Muscle layer of colon (tissue), 2 donors: ENCODE data around the gene NANOS2.

Source experiments
- H3K27ac ChIP-seq: one replicate; pipeline ENCODE4 v1.7.0; 2013; ENCODE audit warnings: low read depth, mild to moderate bottlenecking, low read length, moderate library complexity
- H3K27me3 ChIP-seq, 2 donors: one replicate each; pipeline ENCODE4 v1.7.0; 2013; ENCODE audit warnings: low read length in 2 of 2, mild to moderate bottlenecking in 2 of 2; ENCODE audit not compliant: insufficient read depth in 2 of 2, control insufficient read depth in 1 of 2
- H3K36me3 ChIP-seq: one replicate; pipeline ENCODE4 v1.7.0; 2013; ENCODE audit warnings: mild to moderate bottlenecking, low read length; ENCODE audit not compliant: insufficient read depth
- H3K4me1 ChIP-seq: one replicate; pipeline ENCODE4 v1.7.0; 2013; ENCODE audit warnings: mild to moderate bottlenecking, low read length; ENCODE audit not compliant: insufficient read depth
- H3K4me3 ChIP-seq, 2 donors: one replicate each; pipeline ENCODE4 v1.7.0; 2013; ENCODE audit warnings: low read length in 2 of 2, low read depth in 1 of 2, mild to moderate bottlenecking in 1 of 2, moderate library complexity in 1 of 2
- H3K9ac ChIP-seq: one replicate; pipeline ENCODE4 v1.7.0; 2013; ENCODE audit warnings: low read length
- H3K9me3 ChIP-seq: one replicate; pipeline ENCODE4 v1.7.0; 2013; ENCODE audit warnings: mild to moderate bottlenecking, low read length
- donor health status: abdominal sarcoma.
- donor health status: Adenocarcinoma of cecum.

The NANOS2 gene

GRCh38 chr19:45887200-45887710 is 27.3 kb downstream of the NANOS2 start:
- no peaks in the 10 kb centered on the region for H3K27me3 ChIP-seq
- peak overlapping the region; percentile 94 for H3K9ac ChIP-seq
- no peaks in the 10 kb centered on the region for H3K9me3 ChIP-seq
- peak overlapping the region; percentile 89 for H3K27ac ChIP-seq
- H3K4me1 ChIP-seq: peaks cover 32% of the 10 kb centered on the region
- H3K4me3 ChIP-seq: peak overlapping the region; percentile 55 to 84
- no peaks in the 10 kb centered on the region for H3K36me3 ChIP-seq

- peak overlapping the region; percentile 89 for H3K27ac ChIP-seq
- peak overlapping the region; percentile 77 to 84 for H3K4me3 ChIP-seq
- H3K27me3 ChIP-seq: no peaks in the 10 kb centered on the region
- H3K36me3 ChIP-seq: no peaks in the 10 kb centered on the region
- H3K9ac ChIP-seq: peak overlapping the region; percentile 94
- peaks cover 33% of the 10 kb centered on the region for H3K4me1 ChIP-seq
- H3K9me3 ChIP-seq: no peaks in the 10 kb centered on the region
Observed at GRCh38 chr19:45886427-45887199, 28.0 kb downstream of the NANOS2 start.

GRCh38 chr19:45885556-45886426 is 28.8 kb downstream of the NANOS2 start, which contains the start of gene IRF2BP1:
TSS of gene IRF2BP1 (minus strand) at chr19:45886141. CDS start at chr19:45885774, 367 bp downstream.
- Histone ChIP-seq H3K4me3 (peak within 1 kb of the TSS; percentile 77 to 84), H3K36me3 (no peaks in the 10 kb centered on the region), H3K9me3 (no peaks in the 10 kb centered on the region), H3K9ac (peak within 1 kb of the TSS; percentile 94), H3K27me3 (no peaks in the 10 kb centered on the region), H3K27ac (peak within 1 kb of the TSS; percentile 89), H3K4me1 (peaks cover 33% of the 10 kb centered on the region)

DNA sequence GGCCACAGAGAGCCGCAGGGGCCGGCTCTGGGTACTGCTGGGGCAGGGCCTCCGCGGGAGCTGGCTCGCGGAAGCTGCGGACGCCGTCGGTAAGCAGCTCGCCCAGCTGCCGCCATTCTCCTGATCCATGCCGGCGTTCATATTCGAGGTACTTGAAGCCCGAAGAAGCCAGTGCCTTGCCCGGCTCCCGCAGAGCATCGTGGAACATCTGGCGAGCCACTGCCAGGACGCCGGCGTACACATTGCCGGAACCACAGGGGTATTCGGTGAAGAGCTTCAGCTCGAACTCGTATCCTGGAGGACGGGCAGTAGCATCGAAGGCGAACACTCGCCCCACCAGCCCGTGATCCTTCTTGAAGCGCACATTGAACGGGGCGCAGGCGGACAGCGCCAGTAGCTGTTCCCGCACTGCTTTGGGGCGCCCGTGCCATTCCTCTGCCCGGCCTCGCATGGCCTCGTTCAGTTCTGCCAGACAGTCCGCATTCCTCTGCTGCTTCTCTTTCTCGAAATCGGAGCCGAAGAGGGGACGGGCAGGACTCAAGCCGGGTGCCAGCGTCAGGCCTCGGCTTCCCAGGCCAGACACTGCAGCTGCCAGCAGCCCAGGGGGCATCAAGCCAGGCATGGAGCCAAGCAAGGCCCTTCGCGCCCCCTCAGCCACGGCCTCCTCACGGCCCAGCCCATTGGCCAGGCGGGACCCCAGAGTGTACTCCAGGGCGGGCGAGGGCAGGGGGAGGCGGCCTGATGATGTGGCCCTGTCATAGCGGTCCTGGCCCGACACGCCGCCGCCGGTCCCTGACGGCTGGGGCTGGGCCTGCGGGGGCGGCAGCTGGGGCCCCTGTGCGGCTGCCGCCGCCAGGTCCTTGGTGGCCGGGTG is 29.7 kb downstream of the NANOS2 start:
- no peak overlapping the region for H3K9ac ChIP-seq
- H3K9me3 ChIP-seq: no peaks in the 10 kb centered on the region
- no peaks in the 10 kb centered on the region for H3K27me3 ChIP-seq
- H3K4me1 ChIP-seq: peaks cover 33% of the 10 kb centered on the region
- H3K36me3 ChIP-seq: no peaks in the 10 kb centered on the region
- peak overlapping the region; percentile 77 to 84 for H3K4me3 ChIP-seq
- peak overlapping the region; percentile 89 for H3K27ac ChIP-seq

DNA sequence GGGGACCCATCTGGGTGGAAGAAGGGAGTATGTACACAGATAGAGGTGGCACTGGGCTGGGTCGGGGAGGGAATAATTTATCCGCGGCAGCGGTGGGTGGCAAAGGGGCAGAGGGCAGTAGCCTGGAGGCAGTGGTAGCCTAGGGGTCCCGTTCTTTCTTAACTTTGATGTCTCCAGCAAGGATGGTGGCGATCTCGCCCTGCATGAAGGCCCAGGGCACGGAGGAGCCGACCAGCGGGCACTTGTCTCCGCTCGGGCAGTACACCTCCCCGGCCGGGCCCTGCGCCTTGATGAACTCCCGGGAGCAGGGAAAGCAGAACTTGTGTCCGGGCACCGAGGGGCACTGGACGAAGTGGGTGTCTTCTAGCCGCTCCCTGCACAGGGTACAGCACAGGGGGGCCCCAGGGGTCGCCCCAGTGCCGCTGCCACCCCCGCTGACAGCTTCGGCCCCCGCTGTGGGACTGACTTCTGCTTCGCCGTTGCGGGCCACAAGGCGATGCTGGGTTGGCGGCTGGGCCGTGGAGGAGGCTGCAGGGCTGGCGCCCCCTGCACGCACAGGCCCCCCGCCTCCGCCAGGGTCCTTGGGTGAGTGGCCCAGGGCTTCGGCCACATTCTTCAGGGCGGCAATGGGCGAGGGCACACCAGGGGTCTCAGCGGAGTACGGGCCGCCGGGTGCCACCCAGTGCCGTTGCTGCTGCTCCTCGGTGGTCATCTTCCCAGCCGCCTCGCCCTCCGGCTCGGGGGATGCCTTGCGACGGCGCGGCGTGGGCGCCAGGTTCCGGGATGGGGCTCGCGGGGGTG is 30.5 kb downstream of the NANOS2 start:
- H3K4me1 ChIP-seq: peaks cover 33% of the 10 kb centered on the region
- no peak overlapping the region for H3K9ac ChIP-seq
- H3K27ac ChIP-seq: no peak overlapping the region
- H3K36me3 ChIP-seq: no peaks in the 10 kb centered on the region
- peak overlapping the region in 1 of 2 donors; percentile 23 for H3K4me3 ChIP-seq
- peaks cover 0 to under 1% of the 10 kb centered on the region in 2 donors for H3K27me3 ChIP-seq
- no peaks in the 10 kb centered on the region for H3K9me3 ChIP-seq

GRCh38 chr19:45883586-45883880 is 31.0 kb downstream of the NANOS2 start:
- Histone ChIP-seq H3K4me3 (peak overlapping the region in 1 of 2 donors; percentile 23), H3K4me1 (peaks cover 33% of the 10 kb centered on the region), H3K27me3 (peaks cover 0 to 5% of the 10 kb centered on the region in 2 donors)

DNA sequence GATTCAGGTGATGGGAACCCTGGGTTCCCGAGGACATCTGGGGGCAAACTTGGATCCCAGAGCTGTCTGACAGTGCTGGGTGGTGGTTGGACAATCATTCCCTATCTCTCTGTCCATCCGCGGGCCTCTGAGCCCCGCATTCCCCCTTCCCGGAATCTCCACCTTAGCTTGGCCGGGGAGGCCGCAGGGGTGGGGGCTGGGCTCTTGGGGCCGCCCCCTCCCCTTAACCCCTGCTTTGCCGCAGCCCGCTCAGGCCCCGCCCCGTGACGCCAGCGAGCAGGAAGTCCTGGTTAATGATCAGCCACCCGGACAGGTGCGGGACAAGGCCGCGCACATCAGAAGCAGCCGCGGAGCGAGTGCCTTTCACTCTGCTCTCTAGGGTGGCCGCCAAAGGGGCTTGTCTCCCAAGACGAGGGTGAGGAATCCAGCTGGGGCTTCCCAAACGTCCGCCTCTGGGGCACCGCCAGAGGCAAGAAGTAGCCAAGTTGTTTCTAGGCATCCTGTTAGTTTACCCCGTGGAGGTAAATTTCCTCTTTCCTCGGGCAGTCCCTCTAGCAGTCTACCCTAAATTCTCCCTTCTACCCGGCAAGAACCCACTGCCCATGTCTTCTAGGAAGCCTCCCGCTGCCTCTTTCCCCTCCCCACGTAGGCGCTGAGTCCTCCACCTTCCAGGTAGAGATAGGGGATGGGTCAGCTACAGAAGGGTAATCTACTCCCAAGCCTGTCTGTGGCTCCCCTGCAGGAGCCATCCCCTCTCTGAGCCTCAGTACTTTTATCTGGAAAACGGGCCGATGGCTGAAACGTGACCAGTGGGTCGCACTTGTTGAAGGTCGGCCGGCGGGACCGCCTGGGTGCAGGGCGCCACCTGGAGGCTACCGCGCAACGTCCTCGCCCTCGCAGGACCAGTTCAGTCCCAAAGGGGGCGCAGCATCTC is 31.7 kb downstream of the NANOS2 start:
- H3K27ac ChIP-seq: no peak overlapping the region

More at GRCh38 chr19:45883586-45883880, 31.0 kb downstream of the NANOS2 start:
- no peaks in the 10 kb centered on the region for H3K36me3 ChIP-seq
- H3K9ac ChIP-seq: no peak overlapping the region
- no peaks in the 10 kb centered on the region for H3K9me3 ChIP-seq
- no peak overlapping the region for H3K27ac ChIP-seq

GRCh38 chr19:45881909-45882528 is 32.6 kb downstream of the NANOS2 start:
- Histone ChIP-seq H3K36me3 (no peaks in the 10 kb centered on the region), H3K4me1 (peaks cover 29% of the 10 kb centered on the region), H3K27me3 (peaks cover 0 to 11% of the 10 kb centered on the region in 2 donors), H3K27ac (no peak overlapping the region), H3K4me3 (peak overlapping the region in 1 of 2 donors; percentile 26), H3K9ac (no peak overlapping the region), H3K9me3 (no peaks in the 10 kb centered on the region)

More for the DNA sequence above, 31.7 kb downstream of the NANOS2 start:
- H3K4me3 ChIP-seq: peak overlapping the region in 1 of 2 donors; percentile 26
- no peak overlapping the region for H3K9ac ChIP-seq
- peaks cover 33% of the 10 kb centered on the region for H3K4me1 ChIP-seq
- H3K27me3 ChIP-seq: peaks cover 0 to 5% of the 10 kb centered on the region in 2 donors
- H3K36me3 ChIP-seq: no peaks in the 10 kb centered on the region
- H3K9me3 ChIP-seq: no peaks in the 10 kb centered on the region

- Histone ChIP-seq H3K9me3 (no peaks in the 10 kb centered on the region), H3K4me3 (no peak overlapping the region), H3K27me3 (peaks cover 0 to 18% of the 10 kb centered on the region in 2 donors), H3K9ac (no peak overlapping the region), H3K27ac (no peak overlapping the region), H3K4me1 (peaks cover 28% of the 10 kb centered on the region), H3K36me3 (no peaks in the 10 kb centered on the region)
Observed at GRCh38 chr19:45881082-45881908, 33.3 kb downstream of the NANOS2 start.
